A673 (cell line): ENCODE measurements around the gene RAB3B. TPM values are rescaled to one million over a fixed set of nuclear protein-coding genes. Genes with fewer than 3 reads are reported as not detected.

Source experiments
- BruUV-seq: library from RNA; stranded (reverse); fragments of 400-500 nt; replicated peaks from 2 replicates; lab custom pipeline; 2021; lab: Mats Ljungman, UMichigan
- CTCF ChIA-PET: fragments of 300-600 bp; sonication (Branson Sonifier 250); formaldehyde crosslinking; loops from one replicate; lab custom pipeline; 2022; ENCODE audit warnings: antibody characterized with exemption; lab: Charles Lee
- POLR2A ChIA-PET: fragments of 300-600 bp; sonication (Branson Sonifier 250); formaldehyde crosslinking; loops from one replicate; lab custom pipeline; 2022; ENCODE audit warnings: antibody characterized with exemption; ENCODE audit not compliant: low non-redundant PET; lab: Charles Lee
- DNase-seq: peaks from one replicate; pipeline ENCODE4 v3.0.0-alpha.2; 2015; ENCODE audit warnings: low spot score
- H3K27ac ChIP-seq: fragments of 200-600 bp; sonication (generic); 2 replicates; pipeline ENCODE4 v1.5.1; 2016; ENCODE audit warnings: mixed run types, low read depth, mild to moderate bottlenecking, mixed read lengths, antibody characterized with exemption, low read length; ENCODE audit not compliant: poor library complexity, severe bottlenecking
- H3K27me3 ChIP-seq: fragments of 200-600 bp; sonication (generic); replicated peaks from 2 replicates; pipeline ENCODE4 v1.6.1; 2017; ENCODE audit warnings: mixed run types, low read depth, mild to moderate bottlenecking, mixed read lengths, antibody characterized with exemption, low read length; ENCODE audit not compliant: insufficient read depth, poor library complexity
- H3K36me3 ChIP-seq: fragments of 200-600 bp; sonication (generic); 2 replicates; pipeline ENCODE4 v1.6.1; 2016; ENCODE audit warnings: mixed run types, mild to moderate bottlenecking, mixed read lengths, antibody characterized with exemption, low read length; ENCODE audit not compliant: insufficient read depth, poor library complexity, severe bottlenecking
- H3K4me1 ChIP-seq: fragments of 200-600 bp; sonication (generic); 2 replicates; pipeline ENCODE4 v1.6.1; 2017; ENCODE audit warnings: mixed run types, mild to moderate bottlenecking, mixed read lengths, antibody characterized with exemption, low read length; ENCODE audit not compliant: insufficient read depth, poor library complexity, severe bottlenecking
- H3K4me3 ChIP-seq: fragments of 200-600 bp; sonication (generic); 2 replicates; pipeline ENCODE4 v1.5.1; 2016; ENCODE audit warnings: low read depth, mixed run types, mild to moderate bottlenecking, mixed read lengths, low read length; ENCODE audit not compliant: poor library complexity, severe bottlenecking
- H3K9me3 ChIP-seq: fragments of 200-600 bp; sonication (generic); 2 replicates; pipeline ENCODE4 v1.6.1; 2016; ENCODE audit warnings: mixed run types, low read depth, mild to moderate bottlenecking, mixed read lengths, antibody characterized with exemption, low read length; ENCODE audit not compliant: poor library complexity, severe bottlenecking
- CTCF ChIP-seq: fragments of 300-800, 200-600 bp; sonication (generic); conservative IDR thresholded peaks from 2 replicates; pipeline ENCODE4 v1.5.1; 2017; ENCODE audit warnings: low read depth, mild to moderate bottlenecking, antibody characterized with exemption, low read length, moderate library complexity, mixed read lengths
- EZH2 ChIP-seq: fragments of 200-600 bp; sonication (generic); IDR thresholded peaks from 2 replicates; pipeline ENCODE4 v1.6.1; 2017; ENCODE audit warnings: borderline replicate concordance, low read depth, mild to moderate bottlenecking, mixed read lengths, antibody characterized with exemption, low read length; ENCODE audit not compliant: poor library complexity, severe bottlenecking
- intact Hi-C: fragments of 100-400 bp; cut with micrococcal nuclease; formaldehyde crosslinking; loops from one replicate; pipeline ENCODE4 v1.10.0; 2022; ENCODE audit not compliant: unreplicated experiment
- total RNA-seq: library from RNA; stranded (reverse); gene quantifications from 2 replicates; pipeline ENCODE4 v1.2.3, GENCODE V29; 2021

The RAB3B gene
- total RNA-seq, 1 experiment from 2014 or later, result 25.5 TPM

- Histone ChIP-seq H3K9me3 (no peaks in the 10 kb centered on the region), H3K27ac (peak overlapping the region; percentile 75)
These were observed 33.7 kb downstream of the RAB3B start for GRCh38 chr1:51956528-51957509.

GRCh38 chr1:51955797-51956527 lies 34.5 kb downstream of the RAB3B start:
- intact Hi-C loops, result no loop called here
- Histone ChIP-seq H3K4me1 (peaks cover 74% of the 10 kb centered on the region), H3K4me3 (no peak overlapping the region), H3K36me3 (no peaks in the 10 kb centered on the region), H3K27ac (peak overlapping the region; percentile 75), H3K27me3 (no peaks in the 10 kb centered on the region), H3K9me3 (no peaks in the 10 kb centered on the region)
- TF ChIP-seq CTCF (no peak), EZH2 (no peak)
- CTCF ChIA-PET, result no interaction called here
- POLR2A ChIA-PET, result no interaction called here
- DNase-seq, result peak; percentile 52
- no TSS peak for BruUV-seq

More at GRCh38 chr1:51956528-51957509, 33.7 kb downstream of the RAB3B start:
- no peaks in the 10 kb centered on the region for H3K36me3 ChIP-seq
- ChIA-PET POLR2A (interaction anchor here (0.6 to 1.0 kb wide), 2 partner anchors 78 to 128 kb away, joined by 3 to 7 read pairs; partner anchors contain the start of gene NRDC), CTCF (no interaction called here)
- peak; percentile 84 for DNase-seq
- intact Hi-C loops, result no loop called here
- no peak for TF ChIP-seq EZH2
- TF ChIP-seq CTCF, result no peak
- H3K4me1 ChIP-seq, result peaks cover 65% of the 10 kb centered on the region
- H3K4me3 ChIP-seq, result no peak overlapping the region
- no peaks in the 10 kb centered on the region for H3K27me3 ChIP-seq
- BruUV-seq, result no TSS peak

GRCh38 chr1:51954783-51955182 lies 35.7 kb downstream of the RAB3B start:
- intact Hi-C loops, result no loop called here
- no TSS peak for BruUV-seq
- no peaks in the 10 kb centered on the region for H3K27me3 ChIP-seq
- ChIA-PET CTCF (no interaction called here), POLR2A (no interaction called here)
- H3K4me1 ChIP-seq, result peaks cover 76% of the 10 kb centered on the region
- peak overlapping the region; percentile 75 for H3K27ac ChIP-seq
- H3K9me3 ChIP-seq, result peaks cover 4% of the 10 kb centered on the region
- TF ChIP-seq CTCF (no peak), EZH2 (no peak)
- no peaks in the 10 kb centered on the region for H3K36me3 ChIP-seq
- no peak overlapping the region for H3K4me3 ChIP-seq
- no peak for DNase-seq
